Breast epithelium (tissue), 3 donors: ENCODE results near the gene AHRR.

Experiments used
- POLR2A ChIP-seq: fragments of 450-650 bp; IDR thresholded peaks from one replicate; pipeline ENCODE4 v1.6.1; 2016; ENCODE audit warnings: antibody characterized with exemption, mild to moderate bottlenecking, moderate library complexity
- POLR2AphosphoS5 ChIP-seq, 3 donors: sonication (generic); formaldehyde crosslinking; IDR thresholded peaks; one replicate each; pipeline ENCODE4 v1.6.1; 2017; ENCODE audit warnings: antibody characterized with exemption in 3 of 3
- TF ChIP-seq, protein P1 (sequence below), 3 donors: fragments of 450-650 bp; IDR thresholded peaks; one replicate each; pipeline ENCODE4 v1.5.1; 2016 to 2017; ENCODE audit warnings: antibody characterized with exemption in 3 of 3, mild to moderate bottlenecking in 3 of 3, moderate library complexity in 3 of 3

DNA sequence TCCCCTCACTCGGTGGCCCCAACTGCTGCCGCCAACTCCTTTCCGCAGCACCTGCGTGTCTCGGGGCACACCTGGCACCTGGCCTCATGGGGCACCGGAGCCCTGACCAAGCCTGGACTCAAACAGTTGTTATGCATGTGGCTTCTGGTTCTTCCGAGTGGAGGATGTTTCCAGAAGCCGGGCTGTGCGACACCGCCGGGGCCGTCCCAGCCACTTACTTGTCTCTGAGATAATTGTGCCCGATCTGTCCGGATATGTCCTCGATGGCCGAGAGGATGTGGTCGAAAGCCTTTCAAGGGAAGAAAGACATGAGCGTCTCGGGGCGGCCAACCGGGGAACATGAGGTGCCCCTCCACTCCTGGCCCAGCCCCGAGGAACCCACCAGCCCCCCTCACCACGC is 159.8 kb downstream of the AHRR start:
- TF ChIP-seq POLR2A (no peak), POLR2AphosphoS5 (IDR thresholded peaks at IDR 0.05) (no peak)
- TF ChIP-seq, protein P1, sequence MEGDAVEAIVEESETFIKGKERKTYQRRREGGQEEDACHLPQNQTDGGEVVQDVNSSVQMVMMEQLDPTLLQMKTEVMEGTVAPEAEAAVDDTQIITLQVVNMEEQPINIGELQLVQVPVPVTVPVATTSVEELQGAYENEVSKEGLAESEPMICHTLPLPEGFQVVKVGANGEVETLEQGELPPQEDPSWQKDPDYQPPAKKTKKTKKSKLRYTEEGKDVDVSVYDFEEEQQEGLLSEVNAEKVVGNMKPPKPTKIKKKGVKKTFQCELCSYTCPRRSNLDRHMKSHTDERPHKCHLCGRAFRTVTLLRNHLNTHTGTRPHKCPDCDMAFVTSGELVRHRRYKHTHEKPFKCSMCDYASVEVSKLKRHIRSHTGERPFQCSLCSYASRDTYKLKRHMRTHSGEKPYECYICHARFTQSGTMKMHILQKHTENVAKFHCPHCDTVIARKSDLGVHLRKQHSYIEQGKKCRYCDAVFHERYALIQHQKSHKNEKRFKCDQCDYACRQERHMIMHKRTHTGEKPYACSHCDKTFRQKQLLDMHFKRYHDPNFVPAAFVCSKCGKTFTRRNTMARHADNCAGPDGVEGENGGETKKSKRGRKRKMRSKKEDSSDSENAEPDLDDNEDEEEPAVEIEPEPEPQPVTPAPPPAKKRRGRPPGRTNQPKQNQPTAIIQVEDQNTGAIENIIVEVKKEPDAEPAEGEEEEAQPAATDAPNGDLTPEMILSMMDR (IDR thresholded peaks at IDR 0.05): no peak
